NCI-H1105 (cell line): ENCODE results near the gene KBTBD13.
"Not testable (repeated sequence)": the region's sequence is repeated elsewhere in the genome, so short reads cannot be mapped to it uniquely, and the experiment has no call there.

ENCODE experiments used
- DNase-seq: peaks from one replicate; lab custom pipeline; 2025; lab: John Stamatoyannopoulos, UW

KBTBD13 gene

DNA sequence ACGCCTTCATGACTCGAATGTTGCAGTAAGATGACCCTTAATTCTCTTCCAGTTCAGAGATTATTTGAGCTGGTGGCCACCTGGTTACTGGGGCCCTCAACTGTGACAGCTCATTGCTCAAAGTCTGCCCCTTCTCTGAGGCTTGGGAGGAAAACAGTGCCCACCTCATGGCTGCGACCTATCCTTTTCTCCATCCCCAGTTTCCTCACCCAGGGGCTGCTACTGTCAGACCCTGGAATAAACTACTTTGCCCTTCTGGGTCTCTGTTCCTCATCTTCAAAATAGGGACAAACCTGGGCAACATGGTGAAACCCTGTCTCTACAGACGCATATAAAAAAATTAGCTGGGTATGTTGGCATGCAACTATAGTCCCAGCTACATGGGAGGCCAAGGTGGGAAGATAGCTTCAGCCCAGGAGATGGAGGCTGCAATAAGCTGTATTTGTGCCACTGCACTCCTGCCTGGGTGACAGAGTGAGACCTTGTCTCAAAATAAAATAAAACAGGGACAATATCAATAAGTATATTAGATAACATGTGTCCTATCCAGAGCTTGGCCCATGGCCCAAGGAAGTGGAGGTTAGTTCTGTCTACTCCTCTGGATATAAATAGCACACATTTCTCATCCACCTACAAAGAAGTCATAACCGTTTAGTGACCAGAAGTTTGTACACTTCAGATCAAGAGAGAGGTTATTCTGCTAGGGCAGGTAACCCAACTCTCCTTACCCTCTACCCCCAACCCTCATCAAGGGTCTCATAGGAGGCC, 6.6 kb upstream of the KBTBD13 start:
- DNase-seq, result no peak

DNA sequence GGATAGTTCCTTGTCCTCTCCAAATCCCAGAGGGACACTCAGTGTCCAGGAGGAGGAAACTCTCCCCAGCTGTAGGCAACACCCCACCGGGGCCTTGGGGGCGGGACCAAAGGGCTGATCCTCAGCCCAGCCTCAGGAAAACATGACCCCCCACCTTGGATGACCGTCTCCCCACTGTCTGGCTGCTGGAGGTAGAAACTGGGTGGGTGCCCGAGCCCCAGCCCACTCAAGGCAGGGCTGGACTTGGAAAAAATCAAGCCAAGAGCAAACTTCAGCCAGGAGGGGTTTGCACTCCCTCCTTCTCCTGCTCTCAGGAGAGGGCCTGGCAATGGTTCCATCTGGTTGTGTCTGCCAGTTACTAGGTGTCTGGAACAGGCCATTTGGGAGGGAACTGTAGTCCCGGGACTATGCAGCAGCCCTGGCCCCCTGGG, 5.2 kb upstream of the KBTBD13 start:
- no peak for DNase-seq

DNA sequence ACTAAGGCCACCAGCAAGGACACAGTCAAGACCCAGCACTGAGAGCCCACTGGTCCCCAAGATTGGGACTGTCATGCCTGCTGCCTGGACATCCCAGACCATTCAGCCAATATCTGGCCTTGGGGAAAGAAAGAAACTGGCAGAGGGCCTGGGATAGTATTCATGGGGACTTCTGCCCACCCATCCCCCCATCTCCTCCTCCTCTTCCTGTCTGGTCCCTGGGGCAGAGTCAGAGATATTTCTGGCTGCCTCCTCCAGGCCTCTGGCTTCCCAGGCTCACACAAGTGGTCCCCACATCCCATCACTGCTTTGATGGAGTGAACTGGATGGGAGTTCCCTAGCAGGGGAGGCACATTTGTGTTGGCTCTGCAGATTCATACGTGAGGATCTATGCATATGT, 4.5 kb upstream of the KBTBD13 start:
- no peak for DNase-seq

DNA sequence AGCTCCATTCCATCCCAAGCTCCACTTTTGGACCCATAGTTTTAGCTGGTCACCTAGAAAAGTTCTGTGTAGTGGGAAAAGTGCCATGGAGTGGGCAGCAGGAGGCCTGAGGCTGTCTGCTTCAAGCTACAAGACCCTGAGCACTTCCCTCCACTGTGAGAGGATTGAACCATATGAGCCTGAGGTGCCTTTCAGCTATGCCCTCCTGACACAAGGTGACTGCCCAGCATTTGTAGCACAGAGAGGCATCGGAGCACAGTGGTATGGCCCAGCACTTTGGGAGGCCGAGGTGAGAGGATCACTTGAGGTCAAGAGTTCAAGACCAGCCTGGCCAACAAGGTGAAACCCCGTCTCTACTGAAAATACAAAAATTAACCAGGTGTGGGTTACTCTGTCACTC, 3.9 kb upstream of the KBTBD13 start:
- DNase-seq, result no peak

DNA sequence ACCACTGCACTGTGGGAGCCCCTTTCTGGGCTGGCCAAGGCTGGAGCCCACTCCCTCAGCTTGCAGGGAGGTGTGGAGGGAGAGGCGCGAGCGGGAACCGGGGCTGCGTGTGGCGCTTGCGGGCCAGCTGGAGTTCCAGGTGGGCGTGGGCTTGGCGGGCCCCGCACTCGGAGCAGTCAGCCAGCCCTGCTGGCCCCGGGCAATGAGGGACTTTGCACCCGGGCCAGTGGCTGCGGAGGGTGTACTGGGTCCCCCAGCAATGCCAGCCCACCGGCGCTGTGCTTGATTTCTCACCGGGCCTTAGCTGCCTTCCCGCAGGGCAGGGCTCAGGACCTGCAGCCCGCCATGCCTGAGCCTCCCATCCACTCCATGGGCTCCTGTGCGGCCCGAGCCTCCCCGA, 1.6 kb upstream of the KBTBD13 start:
- DNase-seq, result not testable (repeated sequence)

DNA sequence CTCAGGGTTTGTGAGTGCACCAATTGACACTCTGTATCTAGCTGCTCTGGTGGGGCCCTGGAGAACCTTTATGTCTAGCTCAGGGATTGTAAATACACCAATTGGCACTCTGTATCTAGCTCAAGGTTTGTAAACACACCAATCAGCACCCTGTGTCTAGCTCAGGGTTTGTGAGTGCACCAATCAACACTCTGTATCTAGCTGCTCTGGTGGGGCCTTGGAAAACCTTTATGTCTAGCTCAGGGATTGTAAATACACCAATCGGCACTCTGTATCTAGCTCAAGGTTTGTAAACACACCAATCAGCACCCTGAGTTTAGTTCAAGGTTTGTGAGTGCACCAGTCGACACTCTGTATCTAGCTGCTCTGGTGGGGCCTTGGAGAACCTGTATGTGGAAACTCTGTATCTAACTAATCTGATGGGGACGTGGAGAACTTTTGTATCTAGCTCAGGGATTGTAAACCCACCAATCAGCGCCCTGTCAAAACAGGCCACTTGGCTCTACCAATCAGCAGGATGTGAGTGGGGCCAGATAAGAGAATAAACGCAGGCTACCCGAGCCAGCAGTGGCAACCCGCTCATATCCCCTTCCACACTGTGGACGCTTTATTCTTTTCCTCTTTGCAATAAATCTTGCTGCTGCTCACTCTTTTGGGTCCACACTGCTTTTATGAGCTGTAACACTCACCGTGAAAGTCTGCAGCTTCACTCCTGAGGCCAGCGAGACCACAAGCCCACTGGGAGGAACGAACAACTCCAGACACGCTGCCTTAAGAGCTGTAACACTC, 745 bp upstream of the KBTBD13 start:
- DNase-seq, result not testable (repeated sequence)

DNA sequence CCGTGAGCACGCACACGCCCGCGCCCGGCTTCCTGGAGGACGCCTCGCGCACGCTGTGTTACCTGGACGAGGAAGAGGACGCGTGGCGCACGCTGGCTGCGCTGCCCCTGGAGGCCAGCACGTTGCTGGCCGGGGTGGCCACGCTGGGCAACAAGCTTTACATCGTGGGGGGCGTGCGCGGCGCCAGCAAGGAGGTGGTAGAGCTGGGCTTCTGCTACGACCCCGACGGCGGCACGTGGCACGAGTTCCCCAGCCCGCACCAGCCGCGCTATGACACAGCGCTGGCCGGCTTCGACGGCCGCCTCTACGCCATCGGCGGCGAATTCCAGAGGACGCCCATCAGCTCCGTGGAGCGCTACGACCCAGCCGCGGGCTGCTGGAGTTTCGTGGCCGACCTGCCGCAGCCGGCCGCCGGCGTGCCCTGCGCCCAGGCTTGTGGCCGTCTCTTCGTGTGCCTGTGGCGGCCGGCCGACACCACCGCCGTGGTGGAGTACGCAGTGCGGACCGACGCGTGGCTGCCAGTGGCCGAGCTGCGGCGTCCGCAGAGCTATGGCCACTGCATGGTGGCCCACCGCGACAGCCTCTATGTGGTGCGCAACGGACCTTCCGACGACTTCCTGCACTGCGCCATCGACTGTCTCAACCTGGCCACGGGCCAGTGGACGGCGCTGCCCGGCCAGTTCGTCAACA, 890 bp downstream of the KBTBD13 start:
- no peak for DNase-seq

DNA sequence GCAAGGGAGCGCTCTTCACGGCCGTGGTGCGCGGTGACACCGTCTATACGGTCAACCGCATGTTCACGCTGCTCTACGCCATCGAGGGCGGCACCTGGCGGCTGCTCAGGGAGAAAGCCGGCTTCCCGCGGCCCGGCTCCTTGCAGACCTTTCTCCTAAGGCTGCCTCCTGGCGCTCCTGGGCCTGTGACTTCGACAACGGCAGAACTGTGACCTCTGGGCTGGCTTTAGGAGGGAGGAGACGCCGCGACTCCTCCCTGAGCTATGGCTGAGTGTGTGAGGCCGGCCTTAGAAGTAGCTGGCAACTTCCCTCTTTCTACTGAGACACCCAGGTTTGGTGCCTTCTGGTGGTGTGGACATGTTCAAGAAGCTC, 1.4 kb downstream of the KBTBD13 start:
- no peak for DNase-seq

DNA sequence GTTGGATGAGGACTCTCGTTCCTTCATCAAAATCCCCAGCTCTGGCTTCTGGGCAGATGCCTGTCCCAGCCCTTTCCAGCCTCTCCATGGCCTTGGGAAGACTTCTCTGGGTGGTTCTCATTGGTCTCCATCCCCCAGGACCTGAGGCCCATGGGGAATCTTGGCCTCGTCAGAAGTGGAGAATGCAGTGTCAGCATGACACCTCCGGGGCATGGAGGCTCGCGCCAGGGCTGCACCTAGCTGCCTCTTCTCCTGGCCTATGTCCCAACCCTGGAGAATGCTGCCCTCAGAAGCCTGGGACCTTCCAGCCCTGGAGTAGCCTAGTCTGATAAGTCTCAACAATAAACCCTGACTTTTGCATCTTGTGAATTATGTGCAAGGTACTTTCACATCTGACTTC, 3.0 kb downstream of the KBTBD13 start:
- no peak for DNase-seq

DNA sequence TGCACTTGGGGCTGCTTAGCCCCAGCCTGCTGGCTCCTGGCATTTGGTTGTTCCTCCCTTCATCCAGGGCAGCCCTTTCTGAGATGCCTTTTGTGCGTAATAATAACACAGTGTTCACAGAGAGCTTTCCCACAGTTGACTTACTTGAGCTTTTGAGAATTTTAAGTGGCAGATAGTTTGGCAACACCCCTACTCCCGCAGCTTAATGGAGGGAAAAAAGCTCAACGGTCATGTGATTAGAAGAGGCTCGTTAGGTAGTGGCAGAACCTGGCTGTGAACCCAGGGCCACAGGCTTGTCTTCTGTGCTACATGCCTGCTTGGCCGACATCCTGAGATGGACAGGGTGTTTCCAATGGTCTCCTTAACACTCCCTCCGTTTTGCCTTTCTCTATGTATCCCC, 4.7 kb downstream of the KBTBD13 start:
- no peak for DNase-seq

DNA sequence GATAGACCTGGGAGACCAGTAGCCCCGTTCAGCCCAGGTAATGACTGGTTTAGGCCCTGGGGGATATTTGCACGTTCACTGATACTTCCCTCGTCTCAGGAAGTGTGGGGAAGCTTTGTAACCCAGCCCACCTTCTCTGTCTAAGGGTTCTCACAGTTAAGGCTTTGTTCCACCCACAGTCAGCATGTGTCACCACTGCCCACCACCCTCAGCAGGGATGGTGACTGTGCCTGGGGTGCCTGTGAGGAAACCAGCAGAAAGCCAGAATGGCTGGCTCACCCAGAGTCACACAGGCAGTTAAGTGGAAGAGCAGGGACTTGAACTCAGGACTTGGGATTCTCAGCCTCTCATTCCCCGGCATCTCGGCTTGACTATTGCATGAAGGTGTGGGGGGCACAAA, 5.2 kb downstream of the KBTBD13 start:
- no peak for DNase-seq

DNA sequence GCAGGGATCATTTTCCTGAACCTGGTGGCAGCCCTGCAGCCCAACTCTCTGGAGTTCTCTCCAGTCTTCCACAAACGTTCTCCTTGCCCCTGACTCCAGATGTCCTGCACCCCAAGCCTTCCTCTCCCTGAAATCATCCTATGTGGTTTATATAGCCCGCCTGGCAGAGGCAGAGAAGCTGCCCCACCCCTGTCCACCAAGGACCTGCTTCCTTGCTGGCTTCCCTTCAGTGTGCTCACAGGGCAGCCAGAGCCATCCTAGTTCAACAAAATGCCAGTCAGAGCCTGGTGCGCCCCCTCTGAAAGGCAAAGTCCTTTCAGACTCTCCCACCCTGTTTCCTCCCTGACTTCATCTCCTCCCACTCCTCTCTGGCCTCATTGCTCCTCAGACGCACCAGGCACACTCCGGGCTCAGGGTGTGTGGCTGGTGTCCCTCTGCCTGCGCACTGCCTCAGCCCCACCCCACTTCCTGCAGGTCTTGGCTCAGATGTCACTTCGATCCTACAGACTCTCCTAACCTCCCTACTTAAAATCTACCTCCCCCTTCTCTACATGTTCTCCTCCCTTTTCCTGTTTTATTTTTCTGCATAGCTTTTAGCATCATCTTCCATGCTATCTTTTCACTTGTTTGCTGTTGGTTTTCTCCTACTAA, 5.9 kb downstream of the KBTBD13 start:
- DNase-seq, result no peak

DNA sequence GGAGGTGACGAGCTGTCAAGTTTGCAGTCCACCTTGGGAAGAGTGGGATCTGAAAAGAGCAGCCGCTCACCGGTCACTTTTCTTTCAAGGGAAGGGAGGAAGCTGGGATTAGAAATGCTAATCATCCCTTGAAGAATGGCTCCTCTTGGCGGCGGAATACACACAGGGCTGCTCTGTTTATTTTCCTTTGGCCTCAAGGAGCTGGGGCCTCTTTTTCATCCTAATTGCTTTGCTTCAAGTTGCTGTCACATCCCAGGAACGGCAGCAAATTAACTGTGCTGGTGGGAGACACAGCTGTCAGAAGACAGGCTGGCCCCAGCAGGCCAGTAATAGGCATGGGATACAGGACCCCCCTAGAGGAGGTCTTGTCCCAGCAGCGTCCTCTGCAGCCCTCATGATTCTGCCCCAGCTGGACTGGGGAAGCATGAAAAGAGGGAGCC, 6.7 kb downstream of the KBTBD13 start:
- DNase-seq, result no peak

DNA sequence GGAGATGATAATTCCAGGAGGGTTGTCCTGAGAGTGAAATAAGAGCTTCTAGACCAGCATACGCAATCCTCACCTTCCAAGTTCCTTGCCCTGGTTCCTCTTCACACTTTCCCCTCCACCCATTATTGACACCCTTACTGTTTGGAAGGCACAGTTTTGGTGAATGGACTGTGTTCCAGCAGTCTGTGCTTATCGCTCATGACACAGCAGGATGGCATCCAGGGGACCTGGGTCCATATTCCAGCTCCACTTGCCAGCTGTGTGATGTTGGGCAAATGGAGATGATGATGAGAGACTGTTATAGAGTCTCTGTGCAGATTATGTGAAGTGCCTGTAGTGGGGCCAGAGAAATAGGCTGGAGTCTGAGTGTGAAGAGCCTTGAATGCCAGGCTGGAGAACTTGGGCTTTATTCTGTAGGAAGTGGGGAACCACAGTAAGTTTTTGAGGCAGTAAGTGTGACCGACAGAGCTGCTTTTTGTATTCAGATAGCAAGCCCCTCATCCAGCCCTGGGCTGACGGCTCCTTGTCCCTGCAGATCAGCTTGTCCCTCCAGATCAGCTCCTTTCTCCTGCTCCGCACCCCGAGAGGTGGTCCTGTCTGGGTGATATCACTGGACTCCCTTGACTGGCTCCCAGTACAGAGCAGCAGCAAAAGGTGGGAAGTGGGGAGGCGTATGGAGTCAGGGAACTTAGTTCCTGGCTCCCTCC, 8.1 kb downstream of the KBTBD13 start:
- DNase-seq, result no peak

DNA sequence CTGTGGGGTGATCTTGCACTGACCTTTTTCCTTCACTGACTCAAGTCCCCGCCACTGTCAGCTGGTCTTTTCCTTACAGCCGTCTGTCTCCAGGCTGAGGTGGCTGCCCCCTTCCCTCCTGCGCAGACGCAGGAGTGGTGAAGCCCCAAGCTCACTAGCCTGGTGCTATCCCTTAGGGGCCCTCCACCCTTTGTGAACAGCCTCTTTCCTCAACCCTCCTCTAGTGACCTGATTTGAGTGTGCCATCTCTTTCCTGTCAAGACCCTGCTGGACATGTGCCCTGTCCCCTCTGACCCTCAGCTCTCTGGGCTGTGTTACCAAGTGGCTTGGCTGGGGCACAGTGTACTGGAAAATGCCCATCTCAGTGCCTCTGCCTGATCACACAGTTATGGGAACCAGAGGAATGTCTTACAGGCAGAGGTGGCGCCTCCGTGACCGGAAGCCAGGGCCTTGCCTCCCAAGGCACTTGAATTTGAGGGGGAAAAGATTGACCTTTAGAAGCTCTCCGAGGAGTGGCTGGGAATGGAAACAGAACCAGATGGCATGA, 8.7 kb downstream of the KBTBD13 start:
- DNase-seq, result no peak

DNA sequence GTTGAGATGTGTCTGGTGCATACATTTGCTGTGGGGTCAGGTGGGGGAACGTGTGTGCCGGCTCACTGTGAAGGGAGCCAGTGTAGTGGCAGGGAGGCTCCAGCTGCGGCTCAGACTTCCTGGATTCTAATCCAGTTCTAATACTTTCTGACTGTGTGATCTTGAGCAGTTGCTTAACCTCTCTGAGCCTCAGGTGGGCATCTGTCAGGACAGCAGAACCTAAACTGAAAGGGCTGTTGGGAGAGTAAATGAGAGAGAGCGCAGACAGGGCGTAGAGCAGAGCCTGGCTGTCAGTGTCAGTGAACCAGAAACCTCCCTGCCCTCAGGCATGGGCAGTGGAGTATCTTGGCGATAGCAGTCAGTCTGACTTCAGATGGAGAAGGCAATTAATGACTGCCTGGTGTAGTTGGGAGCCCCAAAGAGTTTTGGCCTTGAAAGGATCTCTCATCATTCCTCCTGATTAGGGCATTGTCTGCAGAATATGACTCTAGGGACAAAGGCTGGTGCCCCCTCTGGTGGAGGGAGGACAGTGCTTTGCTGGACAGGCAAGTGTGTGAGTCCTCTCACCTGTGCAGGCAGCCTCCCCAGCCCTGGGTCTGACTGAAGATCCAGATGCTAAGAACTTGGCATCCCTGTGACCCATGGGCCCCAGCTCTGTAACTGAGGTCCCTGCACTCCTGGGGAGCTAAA, 9.6 kb downstream of the KBTBD13 start:
- DNase-seq, result no peak

DNA sequence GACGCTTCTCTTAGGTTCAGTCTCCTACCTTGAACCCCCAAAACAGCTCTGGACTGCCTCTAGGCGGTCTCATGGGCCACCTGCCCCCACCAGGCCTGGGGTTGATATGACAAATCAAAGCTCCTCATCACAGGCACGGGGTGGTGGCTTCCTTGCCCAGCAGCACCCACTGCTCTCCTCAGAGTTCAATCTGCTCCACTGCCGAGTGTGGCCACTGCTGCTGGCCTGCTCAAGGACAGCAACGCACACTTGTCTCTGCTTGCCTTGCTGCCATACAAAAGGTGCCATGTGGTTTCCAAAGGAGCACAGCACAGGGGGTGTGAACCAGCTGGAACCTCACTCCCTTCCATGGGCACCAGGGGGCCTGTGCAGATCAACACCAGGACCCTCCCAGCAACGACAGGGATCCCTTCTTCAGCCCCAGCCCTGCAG, 10.2 kb downstream of the KBTBD13 start:
- no peak for DNase-seq

DNA sequence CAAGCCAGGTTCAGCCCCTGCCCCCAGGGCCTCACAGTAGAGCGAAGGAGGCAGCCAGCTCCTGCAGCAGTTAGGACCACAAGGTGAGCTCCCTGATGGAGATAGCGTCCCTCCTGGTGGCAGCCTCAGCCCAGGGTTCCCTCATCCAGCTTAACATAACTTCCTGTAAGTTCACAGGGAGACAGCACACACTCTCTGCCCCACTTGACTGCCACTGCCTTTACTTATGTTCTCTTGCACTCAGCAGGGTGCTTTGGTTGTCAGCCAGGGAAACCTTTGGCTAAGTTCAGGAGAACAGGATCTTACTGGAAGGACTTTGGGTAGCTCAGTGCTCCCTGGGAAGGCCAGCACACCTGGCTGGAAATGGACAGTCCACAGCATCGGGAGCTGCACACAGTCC, 10.9 kb downstream of the KBTBD13 start:
- no peak for DNase-seq

DNA sequence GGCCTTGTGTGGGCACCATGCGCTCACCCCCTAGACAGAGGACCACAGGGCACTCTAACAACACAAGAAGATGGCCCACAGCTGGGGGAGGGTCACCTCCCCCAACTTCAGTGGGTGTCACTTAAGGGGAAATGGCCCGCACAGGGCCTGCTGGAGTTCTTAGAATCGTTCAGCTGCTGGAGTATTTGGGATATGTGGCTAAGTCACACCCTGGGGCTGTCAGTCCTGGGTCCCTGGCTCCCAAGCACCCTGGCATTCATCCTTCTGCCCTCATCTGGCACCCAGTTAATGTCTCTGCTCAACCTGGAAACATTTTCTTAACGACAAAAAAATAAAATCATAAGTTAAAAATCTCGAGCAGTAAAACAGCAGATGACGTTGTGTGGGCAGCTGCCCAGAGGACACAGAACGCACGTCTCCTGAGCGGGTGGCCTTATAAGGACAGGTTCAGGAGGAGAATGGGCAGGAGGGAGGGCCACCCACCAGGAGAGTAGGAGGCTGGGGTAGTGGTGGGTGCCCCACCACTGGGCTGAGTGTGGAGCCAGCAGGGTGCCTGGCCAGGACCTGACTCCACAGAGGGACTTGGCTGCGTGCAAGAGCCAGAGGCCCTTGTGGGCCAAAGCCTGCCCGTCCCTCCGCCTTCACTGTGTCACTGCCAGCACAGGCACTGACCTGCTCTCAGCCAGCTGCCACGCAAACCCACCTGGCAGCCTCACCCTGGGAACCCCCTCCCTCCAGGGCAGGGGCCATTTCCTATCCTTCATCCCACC, 11.5 kb downstream of the KBTBD13 start:
- DNase-seq, result no peak

DNA sequence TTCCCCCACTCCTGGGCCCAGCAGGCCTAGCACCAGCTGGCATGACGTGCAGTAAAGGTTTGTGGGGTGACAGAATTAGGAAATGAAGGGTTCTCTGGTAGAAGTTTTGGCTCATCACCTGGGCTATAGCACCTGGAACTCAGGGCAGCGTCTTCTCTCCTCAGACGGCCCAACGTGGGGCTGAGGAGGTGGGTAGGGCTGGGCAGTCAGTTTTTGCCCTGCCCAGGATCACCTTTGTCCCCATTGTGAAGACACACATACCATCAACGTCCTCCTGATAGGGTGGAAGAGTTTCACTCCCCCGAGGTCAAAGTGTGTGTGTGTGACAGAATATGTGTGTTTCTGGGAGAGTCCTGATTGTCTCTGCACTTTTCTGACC, 12.1 kb downstream of the KBTBD13 start:
- DNase-seq, result no peak
